ENCODE results near the gene ZKSCAN4. TPM values are rescaled to one million over a fixed set of nuclear protein-coding genes. Genes with fewer than 3 reads are reported as not detected.

Gene ZKSCAN4
- polyA plus RNA-seq, 1 donor (not counting 4 experiments of a cell fraction or from before 2014, with no cell fraction given), result 3.5 TPM

- Histone ChIP-seq H3K79me2 (ENCODE audit: control insufficient read depth, insufficient read depth, low read length) (no peaks in the 10 kb centered on the region), H3K9me3 (ENCODE audit: control insufficient read depth, low read depth, low read length) (no peaks in the 10 kb centered on the region), H3K27me3 (ENCODE audit: control insufficient read depth, extremely low read depth, insufficient read depth, low read length) (peaks cover 20% of the 10 kb centered on the region), H3K27ac (ENCODE audit: control insufficient read depth, insufficient read depth, low read length) (no peak overlapping the region), H3K9ac (ENCODE audit: control insufficient read depth, extremely low read depth, insufficient read depth, low read length) (no peak overlapping the region), H4K20me1 (ENCODE audit: control insufficient read depth, extremely low read depth, insufficient read depth, low read length) (no peaks in the 10 kb centered on the region), H3K9me1 (ENCODE audit: control insufficient read depth, extremely low read depth, insufficient read depth, low read length) (no peaks in the 10 kb centered on the region), H3K4me2 (ENCODE audit: control insufficient read depth, extremely low read depth, insufficient read depth, low read depth, low read length) (peak overlapping the region; percentile 12), H3K4me3 (ENCODE audit: control insufficient read depth in 2 of 3, extremely low read depth in 1 of 3, insufficient read depth in 2 of 3, low read depth in 1 of 3, low read length in 3 of 3) (no peak overlapping the region), H2AFZ (ENCODE audit: control insufficient read depth, low read length) (peak overlapping the region; percentile 13), H3K36me3 (ENCODE audit: control insufficient read depth in 2 of 2, extremely low read depth in 1 of 2, insufficient read depth in 2 of 2, low read length in 2 of 2) (no peaks in the 10 kb centered on the region), H3K4me1 (ENCODE audit: control insufficient read depth, extremely low read depth, insufficient read depth, low read length) (peaks cover 19% of the 10 kb centered on the region)
- no peak for DNase-seq (ENCODE audit: low read depth, low spot score)
- dilution Hi-C loops (cut with MboI; ENCODE audit: extremely low pct_ligation_motif_present, low sequenced_read_pairs), result no loop called here
- peak; percentile 29 for FAIRE-seq
- TF ChIP-seq CTCF (optimal IDR thresholded peaks at IDR 0.05 in 1 of 3, IDR thresholded peaks at IDR 0.05 in 1 of 3, conservative IDR thresholded peaks at IDR 0.05 in 1 of 3; ENCODE audit: extremely low read depth in 1 of 3, insufficient read depth in 2 of 3, low read length in 3 of 3), result no peak
- TF ChIP-seq EZH2 (IDR thresholded peaks at IDR 0.05; ENCODE audit: low read length), result no peak
Measured at GRCh38 chr6:28209753-28210535, 42.1 kb downstream of the ZKSCAN4 start.

GRCh38 chr6:28208111-28208659 is 43.9 kb downstream of the ZKSCAN4 start:
- Histone ChIP-seq H2AFZ (ENCODE audit: control insufficient read depth, low read length) (peak overlapping the region; percentile 55), H3K27ac (ENCODE audit: control insufficient read depth, insufficient read depth, low read length) (no peak overlapping the region), H3K79me2 (ENCODE audit: control insufficient read depth, insufficient read depth, low read length) (no peaks in the 10 kb centered on the region), H3K4me1 (ENCODE audit: control insufficient read depth, extremely low read depth, insufficient read depth, low read length) (peaks cover 19% of the 10 kb centered on the region), H3K36me3 (ENCODE audit: control insufficient read depth in 2 of 2, extremely low read depth in 1 of 2, insufficient read depth in 2 of 2, low read length in 2 of 2) (no peaks in the 10 kb centered on the region), H3K4me2 (ENCODE audit: control insufficient read depth, extremely low read depth, insufficient read depth, low read depth, low read length) (peak overlapping the region; percentile 88), H3K9me1 (ENCODE audit: control insufficient read depth, extremely low read depth, insufficient read depth, low read length) (no peaks in the 10 kb centered on the region), H3K9ac (ENCODE audit: control insufficient read depth, extremely low read depth, insufficient read depth, low read length) (peak overlapping the region; percentile 22), H3K27me3 (ENCODE audit: control insufficient read depth, extremely low read depth, insufficient read depth, low read length) (peaks cover 23% of the 10 kb centered on the region), H4K20me1 (ENCODE audit: control insufficient read depth, extremely low read depth, insufficient read depth, low read length) (no peaks in the 10 kb centered on the region), H3K4me3 (ENCODE audit: control insufficient read depth in 2 of 3, extremely low read depth in 1 of 3, insufficient read depth in 2 of 3, low read depth in 1 of 3, low read length in 3 of 3) (peak overlapping the region; percentile 28 to 73 (median 29)), H3K9me3 (ENCODE audit: control insufficient read depth, low read depth, low read length) (no peaks in the 10 kb centered on the region)
- no peak for FAIRE-seq
- TF ChIP-seq CTCF (optimal IDR thresholded peaks at IDR 0.05 in 1 of 3, IDR thresholded peaks at IDR 0.05 in 1 of 3, conservative IDR thresholded peaks at IDR 0.05 in 1 of 3; ENCODE audit: extremely low read depth in 1 of 3, insufficient read depth in 2 of 3, low read length in 3 of 3), result no peak
- TF ChIP-seq EZH2 (IDR thresholded peaks at IDR 0.05; ENCODE audit: low read length), result no peak
- no peak for DNase-seq (ENCODE audit: low read depth, low spot score)
- dilution Hi-C loops (cut with MboI; ENCODE audit: extremely low pct_ligation_motif_present, low sequenced_read_pairs), result no loop called here

Data from keratinocyte (primary cell).